Activated CD8-positive, alpha-beta T cell treated with anti-CD3 and anti-CD28 coated beads for 36 hours (primary cell): ENCODE data around the gene IFI30. TPM values are rescaled to one million over a fixed set of nuclear protein-coding genes. Genes with fewer than 3 reads are reported as not detected.

Experiments
- ATAC-seq: fragments of 200-7000 bp; cut with Tn5 transposase; one replicate; pipeline ENCODE4 v1.10.0; 2021; ENCODE audit warnings: mild to moderate bottlenecking, moderate library complexity
- CTCF ChIA-PET: fragments of 350-600 bp; sonication (Branson Sonifier 250); formaldehyde crosslinking; loops from one replicate; lab custom pipeline; 2021; ENCODE audit warnings: antibody characterized with exemption; lab: Charles Lee
- POLR2A ChIA-PET: fragments of 350-600 bp; sonication (Branson Sonifier 250); formaldehyde crosslinking; loops from one replicate; lab custom pipeline; 2021; ENCODE audit warnings: antibody characterized with exemption; lab: Charles Lee
- DNase-seq: peaks from one replicate; pipeline ENCODE4 v3.0.0-alpha.2; 2020
- H3K27ac Mint-ChIP-seq: one replicate; pipeline ENCODE4 v1.8.0; 2021; ENCODE audit warnings: mild to moderate bottlenecking, mixed read lengths
- H3K27me3 Mint-ChIP-seq: one replicate; pipeline ENCODE4 v1.8.0; 2021; ENCODE audit warnings: mixed read lengths
- H3K36me3 Mint-ChIP-seq: one replicate; pipeline ENCODE4 v1.8.0; 2021; ENCODE audit warnings: low read depth, mixed read lengths
- H3K4me1 Mint-ChIP-seq: one replicate; pipeline ENCODE4 v1.8.0; 2021; ENCODE audit warnings: low read depth, mixed read lengths
- H3K4me3 Mint-ChIP-seq: one replicate; pipeline ENCODE4 v1.8.0; 2021; ENCODE audit warnings: mild to moderate bottlenecking, moderate library complexity, mixed read lengths
- H3K9me3 Mint-ChIP-seq: one replicate; pipeline ENCODE4 v1.8.0; 2021; ENCODE audit warnings: mixed read lengths
- CTCF ChIP-seq: fragments of 200-600 bp; IDR thresholded peaks from one replicate; pipeline ENCODE4 v1.8.0; 2022; ENCODE audit warnings: antibody characterized with exemption, mild to moderate bottlenecking
- intact Hi-C: fragments of 100-400 bp; cut with micrococcal nuclease; formaldehyde crosslinking; loops from one replicate; pipeline ENCODE4 v1.10.0; 2022
- total RNA-seq, 2 experiments: library from RNA; stranded (reverse); gene quantifications; one replicate each; pipeline ENCODE4 v1.2.3, GENCODE V29; 2021

The IFI30 gene
- total RNA-seq, 2 experiments from 2014 or later, result 21.9 to 22.9 TPM

- TF ChIP-seq CTCF, result peak; percentile 88
- intact Hi-C loops, result loop anchor here (5.0 kb wide), 1 partner anchor 56 kb away; no protein-coding TSS in a partner anchor
- H3K27ac Mint-ChIP-seq, result no peak overlapping the region
- no peak overlapping the region for H3K4me3 Mint-ChIP-seq
- peaks cover 24% of the 10 kb centered on the region for H3K36me3 Mint-ChIP-seq
- CTCF ChIA-PET, result interaction anchor here (0.5 to 3.1 kb wide), 18 partner anchors 9 to 160 kb away, joined by 3 to 16 read pairs (median 3); partner anchors contain the start of gene MPV17L2
- H3K9me3 Mint-ChIP-seq, result no peaks in the 10 kb centered on the region
- H3K4me1 Mint-ChIP-seq, result peaks cover 4% of the 10 kb centered on the region
- H3K27me3 Mint-ChIP-seq, result no peaks in the 10 kb centered on the region
- ATAC-seq (peak; percentile 99), DNase-seq (peak; percentile 76)
- POLR2A ChIA-PET, result interaction anchor here (1.2 to 1.3 kb wide), 2 partner anchors 9 kb away, joined by 3 to 7 read pairs; no protein-coding TSS in a partner anchor
Observed at GRCh38 chr19:18167975-18168645, 5.5 kb upstream of the IFI30 start.

GRCh38 chr19:18168673-18169381 is 4.8 kb upstream of the IFI30 start:
- Mint-ChIP-seq H3K27me3 (no peaks in the 10 kb centered on the region), H3K4me3 (no peak overlapping the region), H3K9me3 (no peaks in the 10 kb centered on the region), H3K27ac (no peak overlapping the region), H3K36me3 (peaks cover 22% of the 10 kb centered on the region), H3K4me1 (peaks cover 7% of the 10 kb centered on the region)
- ChIA-PET POLR2A (interaction anchor here (1.0 to 1.2 kb wide), 2 partner anchors 8 to 58 kb away, joined by 3 read pairs; no protein-coding TSS in a partner anchor), CTCF (interaction anchor here (0.6 to 3.1 kb wide), 9 partner anchors 9 to 256 kb away, joined by 3 to 16 read pairs (median 3); partner anchors contain the start of gene MPV17L2)
- DNase-seq (no peak), ATAC-seq (no peak)
- TF ChIP-seq CTCF, result no peak
- intact Hi-C loops, result loop anchor here (5.0 kb wide), 1 partner anchor 57 kb away; no protein-coding TSS in a partner anchor

GRCh38 chr19:18170714-18171255 is 2.8 kb upstream of the IFI30 start:
- ChIA-PET CTCF (interaction anchor here (1.2 to 1.6 kb wide), 3 partner anchors 10 to 58 kb away, joined by 4 to 5 read pairs (median 5); no protein-coding TSS in a partner anchor), POLR2A (interaction anchor here (0.6 to 1.2 kb wide), 4 partner anchors 9 to 127 kb away, joined by 3 read pairs; no protein-coding TSS in a partner anchor)
- Mint-ChIP-seq H3K36me3 (peaks cover 17% of the 10 kb centered on the region), H3K4me3 (no peak overlapping the region), H3K4me1 (peaks cover 7% of the 10 kb centered on the region), H3K27ac (no peak overlapping the region), H3K9me3 (no peaks in the 10 kb centered on the region), H3K27me3 (no peaks in the 10 kb centered on the region)
- TF ChIP-seq CTCF, result no peak
- intact Hi-C loops, result no loop called here
- DNase-seq, result no peak
- ATAC-seq, result no peak

GRCh38 chr19:18171605-18172327 is 1.8 kb upstream of the IFI30 start:
- H3K27me3 Mint-ChIP-seq, result no peaks in the 10 kb centered on the region
- H3K36me3 Mint-ChIP-seq, result peaks cover 14% of the 10 kb centered on the region
- intact Hi-C loops, result no loop called here
- CTCF ChIA-PET, result interaction anchor here (1.2 to 1.3 kb wide), 3 partner anchors 59 to 175 kb away, joined by 3 to 7 read pairs (median 5); no protein-coding TSS in a partner anchor
- no peaks in the 10 kb centered on the region for H3K9me3 Mint-ChIP-seq
- H3K27ac Mint-ChIP-seq, result no peak overlapping the region
- no peak for TF ChIP-seq CTCF
- ATAC-seq, result no peak
- POLR2A ChIA-PET, result interaction anchor here (0.6 to 1.3 kb wide), 3 partner anchors 11 to 63 kb away, joined by 3 to 4 read pairs (median 3); no protein-coding TSS in a partner anchor
- no peak overlapping the region for H3K4me3 Mint-ChIP-seq
- H3K4me1 Mint-ChIP-seq, result peaks cover 7% of the 10 kb centered on the region
- no peak for DNase-seq
